Ishikawa (cell line): ENCODE data around the gene HLA-DQA1.

Experiments used
- CEBPB ChIP-seq: IDR thresholded peaks from 2 replicates; pipeline ENCODE4 v1.6.1; 2012
- CREB1 ChIP-seq: IDR thresholded peaks from 2 replicates; pipeline ENCODE4 v1.6.1; 2012; ENCODE audit warnings: low read depth
- EGR1 ChIP-seq: IDR thresholded peaks from 2 replicates; pipeline ENCODE4 v1.6.1; 2012
- EP300 ChIP-seq: IDR thresholded peaks from 2 replicates; pipeline ENCODE4 v1.6.1; 2012; ENCODE audit warnings: borderline replicate concordance
- FOXM1 ChIP-seq: IDR thresholded peaks from 2 replicates; pipeline ENCODE4 v1.6.1; 2012; ENCODE audit warnings: low read depth, borderline replicate concordance
- NFIC ChIP-seq: IDR thresholded peaks from 2 replicates; pipeline ENCODE4 v1.6.1; 2012
- RAD21 ChIP-seq: IDR thresholded peaks from 2 replicates; pipeline ENCODE4 v1.6.1; 2012; ENCODE audit warnings: low read depth
- TAF1 ChIP-seq: IDR thresholded peaks from 2 replicates; pipeline ENCODE4 v1.6.1; 2012; ENCODE audit warnings: low read depth, mild to moderate bottlenecking
- TCF12 ChIP-seq: IDR thresholded peaks from 2 replicates; pipeline ENCODE4 v1.6.1; 2012; ENCODE audit warnings: low read depth
- TEAD4 ChIP-seq: IDR thresholded peaks from 2 replicates; pipeline ENCODE4 v1.6.1; 2012
- YY1 ChIP-seq: IDR thresholded peaks from 2 replicates; pipeline ENCODE4 v1.6.1; 2012; ENCODE audit warnings: low read depth
- ZBTB7A ChIP-seq: IDR thresholded peaks from 2 replicates; pipeline ENCODE4 v1.6.1; 2012; ENCODE audit warnings: low read depth
- TF ChIP-seq, protein P1 (sequence below): IDR thresholded peaks from 2 replicates; pipeline ENCODE4 v1.6.1; 2012
- TF ChIP-seq, protein P2 (sequence below): IDR thresholded peaks from 2 replicates; pipeline ENCODE4 v1.6.1; 2012
- TF ChIP-seq, protein P3 (sequence below): IDR thresholded peaks from 2 replicates; pipeline ENCODE4 v1.6.1; 2012; ENCODE audit warnings: low read depth, mild to moderate bottlenecking

HLA-DQA1 gene

DNA sequence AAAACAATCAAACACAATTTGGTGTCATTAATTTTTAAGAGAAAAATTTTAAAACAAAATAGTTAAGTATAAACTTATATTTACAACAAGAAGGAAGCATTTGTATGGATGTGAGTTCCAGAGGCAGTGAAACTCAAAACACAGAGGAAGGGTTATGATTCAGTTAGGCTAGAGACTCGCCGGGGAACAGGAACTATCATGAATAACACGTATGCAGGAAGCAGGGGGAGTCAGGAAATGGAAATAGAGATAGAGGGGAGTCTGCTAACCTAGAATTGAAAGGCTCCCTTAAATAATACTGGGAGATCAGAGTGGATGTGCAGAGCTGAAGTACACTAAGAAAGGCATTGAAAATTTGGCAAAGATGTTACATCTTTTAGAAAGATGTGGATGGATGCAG, 33.3 kb upstream of the HLA-DQA1 start:
- TF ChIP-seq, protein P1, sequence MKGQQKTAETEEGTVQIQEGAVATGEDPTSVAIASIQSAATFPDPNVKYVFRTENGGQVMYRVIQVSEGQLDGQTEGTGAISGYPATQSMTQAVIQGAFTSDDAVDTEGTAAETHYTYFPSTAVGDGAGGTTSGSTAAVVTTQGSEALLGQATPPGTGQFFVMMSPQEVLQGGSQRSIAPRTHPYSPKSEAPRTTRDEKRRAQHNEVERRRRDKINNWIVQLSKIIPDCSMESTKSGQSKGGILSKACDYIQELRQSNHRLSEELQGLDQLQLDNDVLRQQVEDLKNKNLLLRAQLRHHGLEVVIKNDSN = no peak
- TF ChIP-seq CEBPB = no peak
- TF ChIP-seq TCF12 = no peak

DNA sequence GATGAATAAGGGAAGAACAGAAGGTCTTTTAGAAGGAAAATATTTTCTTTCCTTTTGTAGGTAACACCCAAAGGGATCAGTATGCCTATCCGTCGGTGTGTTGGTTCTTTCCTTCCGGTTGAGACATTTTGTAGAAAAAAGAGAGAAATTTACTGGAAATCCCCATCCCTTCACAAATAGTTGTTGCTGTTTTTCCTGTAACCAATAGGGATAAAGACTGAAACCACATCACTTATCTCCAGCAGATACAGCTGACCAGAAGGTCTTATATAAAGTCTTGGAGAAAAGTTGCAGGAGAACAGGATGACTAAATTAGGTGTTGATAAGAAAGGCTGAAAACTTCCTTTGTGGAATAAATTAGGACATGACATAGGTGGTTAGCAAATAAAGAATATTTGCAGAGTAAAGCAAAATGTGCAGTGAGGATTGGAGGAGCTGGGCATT, 32.8 kb upstream of the HLA-DQA1 start:
- TF ChIP-seq, protein P1 = no peak
- TF ChIP-seq EP300 (no peak), CEBPB (no peak), TEAD4 (no peak), RAD21 (no peak), TCF12 (no peak)
- TF ChIP-seq, protein P2, sequence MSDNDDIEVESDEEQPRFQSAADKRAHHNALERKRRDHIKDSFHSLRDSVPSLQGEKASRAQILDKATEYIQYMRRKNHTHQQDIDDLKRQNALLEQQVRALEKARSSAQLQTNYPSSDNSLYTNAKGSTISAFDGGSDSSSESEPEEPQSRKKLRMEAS = no peak

DNA sequence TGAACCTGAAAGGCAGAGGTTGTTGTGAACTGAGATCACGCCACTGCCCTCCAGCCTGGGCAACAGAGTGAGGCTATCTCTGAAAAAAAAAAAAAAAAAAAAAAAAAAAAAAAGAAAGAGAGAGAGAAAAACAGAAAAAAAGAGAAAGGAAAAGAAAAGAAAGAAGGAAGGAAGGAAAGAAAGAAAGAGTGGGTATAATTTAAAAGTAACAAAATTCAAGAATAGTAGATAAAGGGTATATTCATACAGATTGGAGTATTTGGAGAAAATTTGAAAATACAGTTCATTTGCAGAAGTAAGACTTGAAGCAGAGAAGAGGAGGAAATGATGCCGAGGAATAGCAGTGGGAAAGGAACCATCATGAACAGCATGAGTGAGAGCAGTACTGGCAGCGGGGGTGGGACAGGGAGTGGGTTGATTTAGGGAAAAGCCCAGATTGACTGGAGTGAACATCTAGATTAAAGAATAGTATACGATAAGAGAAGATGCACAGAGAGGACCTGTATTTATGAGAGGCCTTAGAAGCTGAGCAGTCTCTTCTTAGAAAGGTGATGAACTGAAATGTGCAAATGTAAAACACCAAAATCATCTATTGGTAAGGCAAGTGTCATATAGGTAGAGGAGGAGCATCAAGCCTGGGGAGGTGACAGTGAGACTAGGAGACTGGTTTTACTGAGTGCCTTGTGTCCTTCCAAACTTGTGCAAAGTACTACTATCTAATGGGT, 29.8 kb upstream of the HLA-DQA1 start:
- TF ChIP-seq, protein P2 = no peak

DNA sequence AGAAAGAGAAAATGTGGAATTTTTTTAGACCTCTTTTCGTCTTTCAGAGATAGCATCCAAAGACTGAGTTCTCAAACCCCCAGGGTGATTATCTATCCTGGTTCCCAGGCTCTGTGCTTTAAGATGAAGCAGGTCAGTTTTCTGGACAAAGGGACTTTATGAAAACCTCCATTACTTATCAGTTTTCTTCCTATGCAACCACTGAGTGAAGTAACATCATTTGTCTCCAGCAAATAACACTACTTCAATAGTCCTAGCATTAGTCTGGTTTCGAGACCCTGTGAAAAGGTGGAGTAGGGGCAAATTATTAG, 29.3 kb upstream of the HLA-DQA1 start:
- TF ChIP-seq, protein P1 = no peak
- no peak for TF ChIP-seq TEAD4
- TF ChIP-seq EGR1 = no peak
- TF ChIP-seq CEBPB = no peak
- TF ChIP-seq YY1 = no peak
- TF ChIP-seq TCF12 = no peak
- no peak for TF ChIP-seq TAF1
- no peak for TF ChIP-seq NFIC
- TF ChIP-seq, protein P2 = no peak

DNA sequence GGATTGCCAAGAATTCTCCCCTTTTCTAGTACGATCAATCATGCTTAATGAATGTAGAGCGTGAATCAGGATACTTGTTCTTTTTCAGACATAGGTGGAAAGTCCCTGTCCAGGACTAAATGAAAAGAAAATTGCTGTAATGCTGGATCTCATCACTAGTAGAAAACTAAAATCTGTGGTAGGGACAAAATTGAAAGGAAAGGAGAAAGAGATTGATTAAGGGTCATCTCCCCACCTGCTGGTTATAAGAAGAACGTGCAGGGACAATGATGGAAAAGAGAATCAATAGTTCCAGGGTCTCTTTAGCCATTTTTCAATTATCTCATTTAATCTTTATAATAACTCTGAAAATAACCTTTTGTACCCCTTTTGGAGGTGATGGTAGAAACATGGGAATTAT, 28.8 kb upstream of the HLA-DQA1 start:
- TF ChIP-seq TAF1 = no peak

DNA sequence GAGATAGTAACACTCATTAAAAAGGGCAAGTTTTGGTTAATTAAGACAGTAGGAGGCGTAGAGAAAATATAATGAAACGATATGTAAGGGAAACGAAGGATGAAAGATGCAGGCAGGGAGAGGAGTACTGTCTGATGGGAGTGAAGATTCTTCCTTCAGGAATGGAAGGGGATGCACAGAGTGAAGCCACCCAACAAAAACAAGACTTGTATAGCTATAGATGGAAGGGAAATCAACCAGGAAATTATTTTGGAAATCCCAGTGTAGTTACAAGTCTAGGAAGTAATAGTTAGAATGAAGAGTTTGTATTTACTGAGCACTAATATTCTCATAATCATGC, 27.8 kb upstream of the HLA-DQA1 start:
- TF ChIP-seq EP300 (no peak), YY1 (no peak), TEAD4 (no peak), TCF12 (no peak), EGR1 (no peak), NFIC (no peak), ZBTB7A (no peak), TAF1 (no peak), CREB1 (no peak), CEBPB (no peak), RAD21 (no peak), FOXM1 (no peak)
- TF ChIP-seq, protein P1 = no peak
- TF ChIP-seq, protein P3, sequence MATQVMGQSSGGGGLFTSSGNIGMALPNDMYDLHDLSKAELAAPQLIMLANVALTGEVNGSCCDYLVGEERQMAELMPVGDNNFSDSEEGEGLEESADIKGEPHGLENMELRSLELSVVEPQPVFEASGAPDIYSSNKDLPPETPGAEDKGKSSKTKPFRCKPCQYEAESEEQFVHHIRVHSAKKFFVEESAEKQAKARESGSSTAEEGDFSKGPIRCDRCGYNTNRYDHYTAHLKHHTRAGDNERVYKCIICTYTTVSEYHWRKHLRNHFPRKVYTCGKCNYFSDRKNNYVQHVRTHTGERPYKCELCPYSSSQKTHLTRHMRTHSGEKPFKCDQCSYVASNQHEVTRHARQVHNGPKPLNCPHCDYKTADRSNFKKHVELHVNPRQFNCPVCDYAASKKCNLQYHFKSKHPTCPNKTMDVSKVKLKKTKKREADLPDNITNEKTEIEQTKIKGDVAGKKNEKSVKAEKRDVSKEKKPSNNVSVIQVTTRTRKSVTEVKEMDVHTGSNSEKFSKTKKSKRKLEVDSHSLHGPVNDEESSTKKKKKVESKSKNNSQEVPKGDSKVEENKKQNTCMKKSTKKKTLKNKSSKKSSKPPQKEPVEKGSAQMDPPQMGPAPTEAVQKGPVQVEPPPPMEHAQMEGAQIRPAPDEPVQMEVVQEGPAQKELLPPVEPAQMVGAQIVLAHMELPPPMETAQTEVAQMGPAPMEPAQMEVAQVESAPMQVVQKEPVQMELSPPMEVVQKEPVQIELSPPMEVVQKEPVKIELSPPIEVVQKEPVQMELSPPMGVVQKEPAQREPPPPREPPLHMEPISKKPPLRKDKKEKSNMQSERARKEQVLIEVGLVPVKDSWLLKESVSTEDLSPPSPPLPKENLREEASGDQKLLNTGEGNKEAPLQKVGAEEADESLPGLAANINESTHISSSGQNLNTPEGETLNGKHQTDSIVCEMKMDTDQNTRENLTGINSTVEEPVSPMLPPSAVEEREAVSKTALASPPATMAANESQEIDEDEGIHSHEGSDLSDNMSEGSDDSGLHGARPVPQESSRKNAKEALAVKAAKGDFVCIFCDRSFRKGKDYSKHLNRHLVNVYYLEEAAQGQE = no peak
- TF ChIP-seq, protein P2 = no peak

DNA sequence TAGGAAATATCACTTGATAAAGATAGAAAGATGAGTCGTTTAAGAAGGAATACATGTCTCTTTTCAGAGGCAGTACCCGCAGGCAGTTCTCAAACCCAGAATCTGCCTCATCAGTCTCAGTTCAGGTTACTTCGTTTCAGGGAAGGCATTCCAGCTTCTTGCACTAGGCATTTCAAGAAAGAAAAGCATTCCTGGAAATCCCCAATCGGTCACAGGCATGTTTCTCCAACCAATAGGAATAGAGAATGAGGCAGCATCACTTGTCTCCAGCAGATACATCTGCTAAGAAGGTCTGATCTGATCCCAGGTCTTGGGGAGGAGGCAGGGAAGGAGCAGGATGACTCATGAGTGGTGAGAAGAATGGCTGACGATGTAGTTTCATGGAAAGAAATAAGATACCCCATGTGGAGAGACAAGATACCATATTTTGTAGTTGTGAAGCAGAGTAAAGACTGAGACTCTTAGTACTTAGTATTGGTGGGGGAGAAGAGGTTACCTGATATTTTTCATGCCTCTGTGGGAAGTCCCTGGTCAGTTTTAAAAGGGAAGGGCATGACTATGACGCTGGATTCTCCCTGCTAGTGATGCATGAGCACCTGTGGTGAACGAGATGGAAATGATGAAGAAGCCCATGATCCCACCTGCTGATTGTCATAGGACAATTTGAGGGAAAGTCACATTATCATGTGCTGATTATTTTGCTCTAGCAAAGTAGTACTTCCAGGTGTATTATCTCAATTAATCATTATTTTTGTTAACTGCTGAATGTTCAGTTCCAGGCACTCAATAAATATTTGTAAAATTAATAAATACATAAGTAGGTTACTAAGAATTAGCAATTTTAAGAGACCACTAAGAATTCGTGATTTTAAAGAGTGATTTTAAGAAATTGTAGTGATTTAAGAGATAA, 27.2 kb upstream of the HLA-DQA1 start:
- TF ChIP-seq CREB1 (peak; percentile 53; the same call in 1 of the 2 replicates), CEBPB (no peak)
